ENCODE data around the gene CCN5.

Gene CCN5

GRCh38 chr20:44770484-44771171 is 55.5 kb downstream of the CCN5 start:
- H3K9me3 ChIP-seq (ENCODE audit: control insufficient read depth, insufficient read depth, low read length), result no peaks in the 10 kb centered on the region
- no peaks in the 10 kb centered on the region for H3K36me3 ChIP-seq (ENCODE audit: control insufficient read depth, insufficient read depth, low read length)
- H3K27me3 ChIP-seq (ENCODE audit: control insufficient read depth, insufficient read depth, low read length), result no peaks in the 10 kb centered on the region
- no peak overlapping the region for H3K4me3 ChIP-seq (ENCODE audit: low read length)
- no peak overlapping the region for H3K27ac ChIP-seq (ENCODE audit: low read length)
- DNase-seq (ENCODE audit: low read depth, low spot score), result no peak
- WGBS (ENCODE audit: insufficient coverage, insufficient read length), result no CpG with 5 or more reads among the region's 11 CpGs
- H3K4me1 ChIP-seq (ENCODE audit: control insufficient read depth, insufficient read depth, low read length), result no peaks in the 10 kb centered on the region; the same call in 1 of the 2 replicates

GRCh38 chr20:44771172-44771535 is 56.0 kb downstream of the CCN5 start:
- no CpG with 5 or more reads among the region's 8 CpGs for WGBS (ENCODE audit: insufficient coverage, insufficient read length)
- H3K9me3 ChIP-seq (ENCODE audit: control insufficient read depth, insufficient read depth, low read length), result no peaks in the 10 kb centered on the region
- no peaks in the 10 kb centered on the region; the same call in 1 of the 2 replicates for H3K4me1 ChIP-seq (ENCODE audit: control insufficient read depth, insufficient read depth, low read length)
- no peak overlapping the region for H3K4me3 ChIP-seq (ENCODE audit: low read length)
- no peak overlapping the region for H3K27ac ChIP-seq (ENCODE audit: low read length)
- H3K36me3 ChIP-seq (ENCODE audit: control insufficient read depth, insufficient read depth, low read length), result no peaks in the 10 kb centered on the region
- H3K27me3 ChIP-seq (ENCODE audit: control insufficient read depth, insufficient read depth, low read length), result no peaks in the 10 kb centered on the region
- no peak for DNase-seq (ENCODE audit: low read depth, low spot score)

- Histone ChIP-seq H3K27ac (ENCODE audit: low read length) (no peak overlapping the region), H3K4me3 (ENCODE audit: low read length) (no peak overlapping the region), H3K36me3 (ENCODE audit: control insufficient read depth, insufficient read depth, low read length) (no peaks in the 10 kb centered on the region), H3K4me1 (ENCODE audit: control insufficient read depth, insufficient read depth, low read length) (no peaks in the 10 kb centered on the region; the same call in 1 of the 2 replicates), H3K27me3 (ENCODE audit: control insufficient read depth, insufficient read depth, low read length) (no peaks in the 10 kb centered on the region), H3K9me3 (ENCODE audit: control insufficient read depth, insufficient read depth, low read length) (no peaks in the 10 kb centered on the region)
- WGBS (ENCODE audit: insufficient coverage, insufficient read length), result no CpG with 5 or more reads among the region's 8 CpGs
- DNase-seq (ENCODE audit: low read depth, low spot score), result no peak
Measured at GRCh38 chr20:44772636-44773035, 57.5 kb downstream of the CCN5 start.

DNA sequence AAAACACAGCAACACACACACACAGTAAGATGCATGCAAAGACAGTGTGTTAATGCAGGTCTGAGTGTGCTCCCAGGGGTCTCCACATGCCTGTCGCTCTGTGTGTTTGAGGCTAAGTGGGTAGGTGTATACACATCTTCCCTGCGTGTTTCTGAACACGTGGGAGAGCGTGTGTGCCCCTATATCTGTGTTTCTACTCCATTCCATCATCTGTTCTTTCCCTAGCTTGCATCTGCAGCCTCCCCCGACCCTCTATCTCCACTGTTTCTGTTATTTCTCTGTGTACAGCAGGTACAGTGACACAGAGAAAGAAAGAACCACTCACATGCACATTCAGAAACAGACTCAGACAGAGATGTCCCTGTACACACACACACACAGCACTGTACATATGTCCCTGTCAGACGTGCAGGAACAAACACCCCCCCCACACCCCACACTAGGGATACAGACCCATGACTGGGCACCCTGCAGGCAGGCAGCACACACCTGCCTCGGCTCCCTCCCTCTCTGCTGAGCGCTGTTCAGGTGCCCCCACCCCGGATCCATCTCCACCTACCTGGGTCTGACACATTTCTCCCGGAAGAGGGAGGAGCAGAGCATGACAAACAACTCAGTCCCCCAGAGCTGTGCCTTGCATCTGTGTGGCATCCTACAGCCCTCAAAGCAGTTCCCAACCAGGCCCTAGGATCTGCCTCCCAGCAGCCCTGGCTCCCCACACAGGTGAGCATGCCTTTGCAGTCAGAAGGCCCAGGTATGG is 58.1 kb downstream of the CCN5 start:
- DNase-seq (ENCODE audit: low read depth, low spot score), result no peak
- no peaks in the 10 kb centered on the region for H3K9me3 ChIP-seq (ENCODE audit: control insufficient read depth, insufficient read depth, low read length)
- H3K27ac ChIP-seq (ENCODE audit: low read length), result no peak overlapping the region
- WGBS (ENCODE audit: insufficient coverage, insufficient read length), result no CpG with 5 or more reads among the region's 10 CpGs
- H3K4me1 ChIP-seq (ENCODE audit: control insufficient read depth, insufficient read depth, low read length), result no peaks in the 10 kb centered on the region; the same call in 1 of the 2 replicates
- H3K36me3 ChIP-seq (ENCODE audit: control insufficient read depth, insufficient read depth, low read length), result no peaks in the 10 kb centered on the region
- H3K27me3 ChIP-seq (ENCODE audit: control insufficient read depth, insufficient read depth, low read length), result no peaks in the 10 kb centered on the region
- H3K4me3 ChIP-seq (ENCODE audit: low read length), result no peak overlapping the region

DNA sequence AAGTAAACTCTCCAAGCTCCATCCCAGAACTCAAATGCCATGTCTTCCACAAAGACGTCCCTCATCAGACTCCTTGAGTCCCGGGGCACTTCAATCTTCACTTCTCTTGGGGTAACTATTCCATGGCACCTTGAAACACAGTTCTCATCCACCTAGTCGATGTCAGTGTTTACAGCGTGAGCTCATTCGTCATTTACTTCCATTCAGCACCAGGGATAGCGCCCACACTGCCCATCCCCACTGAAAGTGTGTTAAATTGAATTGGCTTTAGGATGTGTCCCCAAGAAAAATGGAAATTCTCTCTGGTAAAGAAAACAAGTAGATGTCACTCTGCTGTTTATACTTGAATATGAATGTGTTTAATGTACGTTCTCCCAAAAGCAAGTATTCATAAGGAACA is 61.8 kb downstream of the CCN5 start:
- no peak for DNase-seq (ENCODE audit: low read depth, low spot score)
- Histone ChIP-seq H3K4me3 (ENCODE audit: low read length) (no peak overlapping the region), H3K9me3 (ENCODE audit: control insufficient read depth, insufficient read depth, low read length) (no peaks in the 10 kb centered on the region), H3K27me3 (ENCODE audit: control insufficient read depth, insufficient read depth, low read length) (no peaks in the 10 kb centered on the region), H3K36me3 (ENCODE audit: control insufficient read depth, insufficient read depth, low read length) (no peaks in the 10 kb centered on the region), H3K27ac (ENCODE audit: low read length) (no peak overlapping the region), H3K4me1 (ENCODE audit: control insufficient read depth, insufficient read depth, low read length) (no peaks in the 10 kb centered on the region)
- WGBS (ENCODE audit: insufficient coverage, insufficient read length), result no CpG with 5 or more reads among the region's 7 CpGs
